NCI-H460 (cell line): ENCODE measurements around the gene KCNF1. TPM values are rescaled to one million over a fixed set of nuclear protein-coding genes. Genes with fewer than 3 reads are reported as not detected.

Experiments
- DNase-seq: peaks from one replicate; pipeline ENCODE4 v3.0.0-alpha.2; 2016; ENCODE audit warnings: low read depth; ENCODE audit errors: extremely low read depth
- total RNA-seq: library from RNA; depleted of rRNA; stranded (reverse); fragments of >200 nt; shearing (Covaris generic); gene quantifications from 2 replicates; pipeline ENCODE4 v1.2.3, GENCODE V29; 2014

KCNF1 gene
- total RNA-seq, 1 experiment from 2014 or later, result 1.6 TPM

DNA sequence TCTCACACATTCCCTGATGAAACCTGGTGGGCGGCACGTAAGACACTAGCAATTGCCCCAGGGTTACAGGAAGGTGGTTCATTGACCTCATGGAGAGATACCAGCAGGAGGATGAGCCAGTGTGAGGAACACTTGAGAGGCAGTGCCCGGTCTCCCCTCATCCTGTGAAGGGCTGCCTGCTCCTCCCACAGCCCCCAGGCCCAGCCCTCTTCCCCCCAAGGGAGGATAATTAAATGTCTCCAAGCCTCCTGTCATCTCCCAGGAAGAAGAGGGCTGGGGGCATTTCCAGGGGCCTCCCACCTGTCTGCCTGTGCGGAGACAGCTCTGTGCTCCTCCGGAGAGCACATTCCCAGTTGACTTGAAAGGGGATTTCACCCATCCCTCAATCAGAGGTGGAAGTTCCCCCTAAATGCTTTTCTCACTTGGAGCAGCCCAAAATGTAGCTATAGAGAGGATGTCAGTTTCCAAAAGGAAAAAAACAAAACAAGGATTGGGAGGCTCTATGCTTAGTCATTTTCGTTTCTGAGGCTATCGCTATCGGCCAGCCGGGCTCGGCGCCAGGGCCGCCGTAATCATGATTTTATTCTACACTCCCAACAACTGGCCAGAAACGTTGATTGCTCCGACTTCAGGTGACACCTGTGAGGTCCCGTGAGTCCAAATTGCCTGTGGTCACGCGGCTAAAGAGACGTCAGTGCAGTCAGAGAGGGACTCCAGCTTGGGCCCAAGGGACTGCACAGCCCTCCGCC, 7.1 kb downstream of the KCNF1 start:
- DNase-seq, result no peak

DNA sequence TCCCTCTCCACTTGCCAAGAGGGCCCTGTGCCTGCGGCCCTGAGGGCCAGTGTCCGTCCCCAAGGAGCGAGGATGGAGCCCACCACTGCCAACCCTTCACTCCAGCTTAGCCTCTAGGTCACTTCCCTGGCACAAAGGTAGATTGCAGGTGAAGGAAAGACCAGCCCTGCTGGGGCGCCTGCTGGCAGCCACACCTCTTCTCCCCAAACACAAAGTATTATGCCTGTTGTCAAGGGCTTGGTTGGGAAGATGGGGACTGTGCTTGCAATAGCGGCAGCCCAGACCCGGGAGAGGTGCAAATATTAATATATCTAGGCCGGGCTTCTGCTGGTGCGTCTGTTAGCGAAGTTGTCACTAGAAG, 7.7 kb downstream of the KCNF1 start:
- DNase-seq, result no peak

DNA sequence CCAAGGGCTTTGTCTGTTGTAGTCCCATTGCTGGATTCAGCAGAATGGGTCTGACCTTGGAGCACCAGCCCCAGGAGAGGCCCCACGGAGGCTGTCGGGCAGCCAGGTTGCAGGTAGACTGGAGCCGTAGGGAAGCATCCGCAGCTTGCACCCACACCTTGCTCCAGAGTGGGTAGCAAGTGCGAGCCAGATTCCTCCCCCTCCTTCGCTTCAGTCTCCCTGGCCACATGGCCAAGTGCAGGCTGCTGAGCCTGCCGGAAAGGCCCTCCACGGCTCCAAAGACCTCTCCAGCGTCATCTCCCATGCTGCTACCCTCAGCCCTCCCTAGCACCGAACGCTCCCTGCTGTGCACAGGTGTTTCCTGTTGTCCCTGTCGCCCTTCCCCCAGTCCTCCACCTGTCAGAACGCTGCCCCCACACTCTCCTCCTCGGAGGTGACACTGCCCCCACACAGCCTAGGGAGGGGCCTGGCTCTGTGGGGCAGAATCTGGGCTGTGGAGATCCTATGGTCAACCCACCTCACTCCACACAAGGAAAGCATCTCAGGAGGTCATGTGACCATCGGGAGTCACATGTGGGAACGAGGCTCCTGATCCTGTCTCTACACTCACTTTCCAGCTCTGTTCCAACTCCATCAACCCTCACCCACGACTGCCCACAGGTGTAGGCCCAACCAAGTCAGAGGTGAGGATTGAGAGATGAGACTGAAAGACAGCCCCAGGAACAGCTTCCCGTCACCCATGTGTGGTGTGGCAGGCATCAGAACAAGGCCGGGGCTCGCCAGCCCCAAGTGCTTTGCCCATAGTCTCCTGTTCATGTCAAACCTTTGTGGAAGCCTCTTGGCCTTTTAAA, 8.3 kb downstream of the KCNF1 start:
- no peak for DNase-seq

- DNase-seq, result no peak
Measured at GRCh38 chr2:10920764-10921388, 9.1 kb downstream of the KCNF1 start.

DNA sequence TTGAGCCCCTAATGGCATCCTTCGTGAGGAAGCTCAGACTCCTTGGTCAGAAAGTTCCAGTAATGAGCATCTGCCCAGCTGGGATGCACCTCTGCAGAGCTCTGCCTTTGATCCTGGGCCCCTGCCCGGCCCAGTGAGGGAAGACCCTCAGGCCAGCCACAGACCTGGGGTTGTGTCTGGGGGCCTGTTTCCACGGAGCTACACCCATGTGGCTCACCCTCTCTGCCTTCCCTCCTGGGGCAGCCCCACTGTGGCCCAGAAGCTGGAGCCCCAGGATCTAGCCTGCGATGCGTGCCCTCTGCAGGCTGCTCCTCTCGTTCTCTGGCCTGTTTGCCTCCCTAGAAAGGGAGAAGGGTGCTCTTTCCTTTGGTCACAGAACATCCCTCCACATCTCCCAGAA, 9.8 kb downstream of the KCNF1 start:
- no peak for DNase-seq

DNA sequence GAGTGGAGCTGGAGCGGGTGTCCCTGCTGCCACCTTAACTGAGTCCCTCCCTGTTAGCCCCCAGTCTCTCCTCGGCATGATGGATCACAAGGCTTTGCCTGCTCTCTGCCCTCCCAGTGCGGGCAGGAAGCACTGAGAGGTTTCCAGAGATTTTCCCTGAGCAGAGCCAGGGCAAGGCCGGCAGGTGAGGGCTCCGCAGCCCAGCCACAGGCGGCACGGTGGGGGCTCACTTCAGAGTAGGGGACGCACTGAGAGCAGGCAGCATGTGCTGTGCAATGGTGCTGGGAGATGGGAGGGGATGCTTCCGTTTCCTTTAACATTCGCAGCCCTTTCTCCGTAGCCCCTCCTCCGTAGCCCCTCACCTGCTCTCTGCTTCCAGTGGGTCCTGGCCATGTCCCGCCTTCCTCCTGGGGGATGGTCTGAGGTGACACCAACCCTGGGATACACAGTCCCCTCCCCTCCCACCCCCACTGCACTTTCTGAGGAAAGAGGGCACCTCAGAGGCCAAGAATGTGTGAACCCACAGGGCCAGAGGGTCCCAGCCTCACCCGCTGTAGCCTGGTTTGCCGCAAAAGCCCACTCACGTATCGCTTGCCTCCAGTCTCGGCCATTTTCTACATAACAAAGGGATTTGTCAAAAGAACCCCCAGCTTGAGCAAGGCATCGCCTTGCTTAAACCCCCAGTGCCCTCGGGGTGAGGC, 10.7 kb downstream of the KCNF1 start:
- no peak for DNase-seq

GRCh38 chr2:10923008-10923375, 11.3 kb downstream of the KCNF1 start:
- no peak for DNase-seq

- DNase-seq, result no peak
Measured at GRCh38 chr2:10923965-10924364, 12.2 kb downstream of the KCNF1 start.

DNA sequence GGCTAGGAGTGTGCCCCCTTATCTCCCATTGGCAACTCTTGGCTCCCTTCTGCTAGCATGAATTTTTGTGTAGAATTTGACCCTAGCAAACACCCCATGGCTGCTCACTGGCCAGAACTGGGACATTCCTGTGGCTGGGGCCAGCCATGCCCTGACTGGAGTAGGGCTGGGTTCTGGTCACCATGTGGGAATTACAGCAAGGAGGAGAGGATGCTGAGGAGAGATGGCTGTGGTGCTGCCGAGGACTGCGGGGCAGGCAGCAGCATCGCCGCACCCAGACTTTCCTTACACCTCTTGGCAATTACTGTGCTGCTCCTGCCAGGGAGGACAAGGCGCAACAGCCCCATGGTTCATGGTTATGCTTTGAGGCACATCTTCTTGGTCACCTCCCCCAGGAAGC, 12.7 kb downstream of the KCNF1 start:
- no peak for DNase-seq

DNA sequence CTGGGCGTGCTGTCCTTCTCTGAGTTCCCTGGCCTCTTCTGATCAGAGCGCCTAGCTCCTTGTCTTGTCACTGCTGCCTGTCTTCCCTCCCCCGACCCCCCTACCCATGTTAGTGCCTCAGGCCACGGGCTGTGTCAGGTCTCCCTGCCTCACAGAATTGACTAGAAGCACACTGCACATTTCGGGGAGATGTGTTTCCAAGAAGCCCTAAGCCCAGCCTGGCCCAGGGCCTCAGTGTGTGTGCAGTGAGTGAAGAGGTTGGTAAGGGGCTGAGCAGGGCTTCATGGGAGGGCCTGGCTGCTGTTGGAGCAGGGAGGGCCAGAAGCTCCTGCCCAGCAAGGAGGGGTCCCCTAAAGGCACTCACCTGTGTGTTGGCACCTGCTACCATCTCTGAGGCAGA, 13.1 kb downstream of the KCNF1 start:
- DNase-seq, result no peak

- no peak for DNase-seq
Measured at GRCh38 chr2:10926191-10926820, 14.6 kb downstream of the KCNF1 start.

DNA sequence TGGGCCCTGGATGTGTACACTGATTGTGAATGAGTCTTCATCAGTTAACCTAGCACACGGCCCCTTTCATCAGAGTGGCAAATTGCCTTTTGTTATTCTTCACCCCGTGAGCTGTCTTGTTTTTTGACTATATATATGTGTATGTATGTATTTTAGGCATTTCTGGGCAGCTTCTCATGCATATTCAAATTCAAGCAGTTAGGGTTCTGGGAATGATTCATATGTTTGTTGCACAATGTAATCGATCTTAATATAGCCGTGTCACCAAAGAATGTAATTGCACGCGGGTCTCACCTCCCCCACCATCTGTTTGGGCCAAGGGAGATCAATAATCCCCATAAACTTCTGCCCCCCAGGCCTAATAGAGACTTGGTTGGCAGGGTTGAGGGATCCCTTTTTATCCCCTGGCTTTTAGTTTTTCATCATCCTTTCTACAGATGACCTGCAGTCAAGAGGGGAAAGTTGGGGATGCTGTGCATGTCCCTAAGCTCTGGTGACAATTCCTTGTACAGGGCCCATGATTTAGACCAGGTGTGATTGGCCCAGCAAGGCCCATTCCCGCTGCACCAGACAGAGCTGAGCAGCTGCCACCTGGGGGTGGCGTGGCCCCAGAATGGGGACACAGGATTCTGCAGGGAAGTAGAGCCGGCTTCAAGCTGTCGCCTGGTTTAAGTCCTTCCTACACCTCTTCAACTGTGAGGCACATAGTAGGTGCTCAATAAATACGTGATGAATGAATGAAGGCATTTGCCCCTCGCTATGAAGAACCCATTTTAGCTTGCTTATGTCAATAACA, 19.2 kb downstream of the KCNF1 start:
- no peak for DNase-seq

- no peak for DNase-seq
Measured at GRCh38 chr2:10931710-10932255, 20.0 kb downstream of the KCNF1 start.

DNA sequence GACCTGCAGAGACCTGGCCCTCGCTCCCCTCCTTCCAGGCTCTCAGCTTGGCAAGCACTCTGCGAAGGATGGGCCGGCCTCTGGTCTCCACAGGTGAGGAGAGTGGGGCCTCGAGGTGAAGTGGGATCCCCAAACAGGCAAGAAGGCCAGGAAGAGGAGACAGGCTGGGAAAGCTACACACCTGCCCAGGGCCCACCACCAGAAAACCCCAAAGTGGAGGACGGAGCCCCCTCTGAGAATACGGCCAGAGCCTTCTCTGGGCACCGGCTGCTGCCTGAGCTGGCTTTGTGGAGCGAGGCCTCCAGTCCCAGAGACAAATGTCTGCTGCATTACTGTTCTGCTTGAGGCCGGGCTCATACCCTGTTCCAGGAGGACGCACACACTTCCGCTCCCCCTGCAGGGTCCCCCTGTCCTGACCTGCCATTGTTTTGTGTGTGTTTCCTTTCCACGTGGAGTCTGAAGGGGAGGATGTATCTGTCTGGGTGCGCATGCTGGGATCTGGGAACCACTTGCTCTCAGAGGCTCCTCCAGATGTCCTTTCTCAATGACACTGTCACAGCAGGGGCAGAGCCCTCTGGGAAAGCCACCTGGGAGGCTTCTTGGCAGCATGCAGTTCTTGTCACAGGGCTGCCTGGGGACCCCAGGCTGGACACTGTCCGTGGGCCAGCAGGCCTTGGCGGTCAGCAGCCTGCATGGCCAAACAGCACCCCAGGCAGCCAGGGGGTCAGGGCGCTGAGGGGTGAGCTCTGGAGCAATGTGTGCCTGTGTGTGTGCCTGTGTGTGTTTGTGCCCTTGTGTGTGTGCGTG, 20.8 kb downstream of the KCNF1 start:
- no peak for DNase-seq

DNA sequence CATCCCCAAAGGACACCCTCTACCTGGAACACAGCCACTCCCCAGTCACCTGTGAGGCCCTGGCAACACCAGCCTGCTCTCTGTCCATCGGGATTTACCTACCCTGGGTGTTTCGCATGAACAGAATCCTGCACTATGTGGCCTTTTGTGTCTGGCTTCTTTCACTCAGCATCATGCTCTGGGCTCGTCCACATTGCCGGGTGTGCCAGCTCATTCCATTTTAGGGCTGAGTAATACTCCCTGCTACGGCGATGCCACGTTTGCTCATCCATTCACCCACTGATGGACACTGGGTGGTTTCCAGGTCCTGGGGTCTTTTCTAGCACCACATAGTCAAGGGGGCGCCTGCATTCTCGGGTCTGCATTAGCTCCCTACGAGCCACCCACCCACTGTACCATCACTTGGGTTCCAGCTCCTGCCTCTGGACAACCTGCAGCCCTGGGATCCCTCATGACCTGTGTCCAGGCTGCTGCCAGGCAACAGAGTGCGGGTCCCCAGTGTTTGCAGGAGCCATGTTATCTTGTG, 22.0 kb downstream of the KCNF1 start:
- DNase-seq, result no peak

DNA sequence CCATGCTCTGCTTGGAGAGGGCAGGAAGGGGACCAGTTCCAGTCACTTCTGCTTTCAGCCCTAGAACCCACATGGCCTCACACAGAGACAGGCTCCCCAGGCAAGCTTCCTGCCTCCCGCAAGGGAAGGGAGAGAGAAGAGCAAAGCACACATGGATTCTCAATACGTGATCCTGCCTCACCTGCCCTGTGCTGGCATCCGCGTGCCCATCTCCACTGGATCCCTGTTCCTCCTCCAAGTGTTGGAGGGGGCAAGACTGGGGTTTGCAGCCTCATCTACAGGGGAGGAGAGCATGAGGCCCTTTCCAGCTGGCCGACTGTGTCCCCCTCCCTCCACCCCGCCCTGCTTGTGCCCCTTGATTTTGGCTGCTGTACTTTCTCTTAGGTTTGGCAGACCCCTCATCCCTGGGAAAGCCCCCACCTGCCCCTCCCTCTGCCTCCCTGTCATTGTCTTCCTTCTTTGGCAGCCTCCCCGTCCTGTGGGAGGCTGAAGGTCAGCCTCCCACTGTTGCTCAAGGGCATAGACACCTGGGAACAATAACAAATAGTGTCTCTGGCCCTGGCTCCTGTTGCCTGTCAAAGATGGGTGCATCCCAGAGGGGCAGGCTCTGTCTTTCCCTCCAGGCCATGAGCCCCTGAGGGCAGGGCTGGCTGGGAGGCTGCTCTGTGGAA, 22.7 kb downstream of the KCNF1 start:
- no peak for DNase-seq

DNA sequence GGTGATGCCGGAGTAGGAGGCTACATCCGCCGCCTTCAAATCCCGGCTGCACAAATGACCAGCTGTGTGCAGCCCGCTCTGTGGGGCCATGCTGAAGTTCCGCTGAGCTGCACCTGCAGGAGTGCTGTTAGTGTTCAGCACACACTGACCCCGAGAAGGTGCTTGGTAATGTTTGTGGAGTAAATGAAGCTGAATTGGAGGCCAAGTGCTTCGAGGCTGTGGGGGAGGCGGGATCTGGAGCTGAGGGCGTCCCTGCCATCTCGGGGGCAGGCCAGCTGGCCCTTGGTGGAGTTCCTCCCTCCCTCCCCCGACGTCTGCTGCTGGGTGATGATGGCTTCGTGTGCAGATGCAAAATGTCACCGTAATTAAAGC, 23.2 kb downstream of the KCNF1 start:
- no peak for DNase-seq

DNA sequence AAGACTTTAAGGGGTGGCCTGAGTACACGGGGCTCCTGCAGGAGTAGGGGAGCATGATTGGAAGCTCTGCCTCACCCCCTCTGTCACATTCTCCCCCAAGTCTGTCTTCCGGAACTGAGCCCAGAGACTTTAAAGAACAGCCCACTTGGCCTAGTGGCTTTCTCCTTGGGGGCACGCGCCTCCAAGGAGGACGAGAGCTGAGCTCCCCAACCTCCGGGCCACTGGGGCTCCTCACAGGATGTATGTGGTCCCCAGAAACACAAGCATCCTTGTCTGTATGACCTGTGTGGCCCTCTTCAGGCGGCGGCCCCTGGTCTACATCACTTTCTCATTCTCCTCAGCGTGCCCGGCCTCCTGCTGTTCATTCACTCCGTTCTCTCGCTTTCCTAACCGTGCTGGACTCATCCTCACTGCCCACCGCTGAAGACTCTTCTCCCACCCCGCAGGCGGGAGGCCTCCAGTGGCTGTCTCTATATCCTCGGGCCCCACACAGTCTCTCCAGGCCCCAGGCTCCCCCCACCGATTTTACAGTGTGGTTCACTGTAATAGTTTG, 23.7 kb downstream of the KCNF1 start:
- no peak for DNase-seq
